Islet precursor cell (in vitro differentiated cells): ENCODE measurements around the gene HOXC5.
A peak's percentile ranks its signal among the peaks of the same experiment; 100 is the strongest.

Experiments
- DNase-seq: peaks from one replicate; pipeline ENCODE4 v3.0.0-alpha.2; 2018

HOXC5 gene

DNA sequence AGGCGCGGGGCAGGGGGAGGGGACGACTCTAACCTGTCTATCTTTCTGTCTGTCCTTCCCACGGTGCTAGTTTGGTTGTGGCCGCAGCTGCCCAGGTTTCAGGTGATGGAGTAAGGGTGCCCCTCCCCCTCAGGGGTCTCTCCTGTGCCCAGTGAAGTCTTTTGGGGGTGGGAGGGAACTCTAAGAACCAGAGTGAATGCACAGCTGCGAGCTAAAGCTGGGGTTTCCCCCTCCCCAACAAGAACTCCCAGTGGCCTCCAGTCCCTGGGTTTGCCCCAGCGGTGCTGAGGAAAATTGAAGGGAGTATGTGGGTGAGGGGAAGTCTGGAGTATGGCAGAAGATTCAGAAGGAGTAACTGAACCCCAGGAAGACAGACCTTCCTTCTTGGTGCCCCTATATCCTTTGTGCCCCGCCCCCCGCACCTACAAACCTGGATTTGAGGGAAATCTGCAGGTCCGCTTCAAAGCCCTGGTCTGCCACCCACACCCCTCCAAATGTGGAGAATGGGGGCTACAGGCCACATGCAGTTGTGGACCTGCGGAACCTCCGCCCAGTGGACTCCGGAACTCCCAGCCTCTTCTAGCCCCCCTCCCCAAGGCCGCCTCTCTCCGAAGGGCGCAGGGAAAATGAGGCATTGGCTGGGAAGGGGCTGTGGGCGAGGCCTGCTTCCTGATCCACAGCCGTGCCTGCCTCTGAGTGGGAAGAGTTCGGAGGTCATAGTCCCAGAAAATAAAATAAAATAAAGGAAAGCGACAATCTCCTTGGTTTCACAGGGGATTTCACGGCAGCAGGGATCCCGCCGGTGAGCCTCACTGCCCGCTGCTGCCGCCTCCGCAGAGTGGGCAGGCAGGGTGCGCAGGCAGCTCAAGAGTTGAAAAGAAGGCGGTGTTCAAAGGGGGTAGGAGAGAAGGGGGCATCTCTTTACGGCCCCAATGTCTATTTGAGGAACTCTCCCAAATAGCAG lies 36.3 kb upstream of the HOXC5 start:
- DNase-seq, result no peak

DNA sequence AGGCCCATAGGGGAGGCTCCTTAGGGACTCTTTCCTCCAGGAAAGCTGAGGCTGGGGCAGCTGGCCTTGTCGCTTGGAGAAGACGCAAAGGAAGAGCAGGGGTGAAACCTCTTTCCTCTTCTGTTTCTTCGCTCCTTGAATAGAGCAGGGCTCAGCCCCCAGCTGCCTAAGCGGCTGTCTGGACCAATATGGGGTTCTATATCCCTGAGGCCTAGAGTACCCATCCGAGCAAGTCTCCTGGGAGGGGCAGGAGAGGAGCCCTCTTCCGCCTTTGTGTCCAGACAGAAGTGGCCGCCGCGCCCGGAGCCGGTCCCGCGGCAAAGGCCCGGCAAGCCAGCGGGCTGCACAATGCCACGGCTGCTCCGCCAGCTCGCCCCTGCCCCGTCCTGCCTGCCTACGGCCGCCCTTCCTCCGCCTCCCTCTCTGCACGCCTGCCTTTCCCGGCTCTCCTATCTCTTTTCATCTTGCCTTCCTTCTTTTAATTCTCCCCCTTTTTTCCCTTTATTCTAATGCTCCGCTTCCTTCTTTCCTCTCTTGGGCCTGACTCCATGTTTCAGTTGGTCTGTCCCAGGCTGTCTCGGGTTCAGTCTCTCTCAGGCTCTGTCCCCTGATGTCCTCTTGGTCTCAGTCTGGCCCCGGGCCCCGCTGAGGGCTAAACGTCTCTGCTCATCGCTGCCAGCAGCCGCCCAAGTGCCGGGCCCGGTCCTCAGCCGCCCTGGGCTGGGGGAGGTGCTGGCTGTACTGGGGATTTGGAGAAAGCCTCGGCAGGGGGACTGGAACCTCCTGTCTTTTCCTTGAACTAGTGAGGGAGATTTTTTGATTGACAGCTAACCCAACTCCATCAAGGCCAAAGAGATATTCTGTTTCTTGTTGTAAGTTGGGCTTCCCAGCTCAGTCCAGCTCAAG lies 35.4 kb upstream of the HOXC5 start:
- peak; percentile 76 for DNase-seq

DNA sequence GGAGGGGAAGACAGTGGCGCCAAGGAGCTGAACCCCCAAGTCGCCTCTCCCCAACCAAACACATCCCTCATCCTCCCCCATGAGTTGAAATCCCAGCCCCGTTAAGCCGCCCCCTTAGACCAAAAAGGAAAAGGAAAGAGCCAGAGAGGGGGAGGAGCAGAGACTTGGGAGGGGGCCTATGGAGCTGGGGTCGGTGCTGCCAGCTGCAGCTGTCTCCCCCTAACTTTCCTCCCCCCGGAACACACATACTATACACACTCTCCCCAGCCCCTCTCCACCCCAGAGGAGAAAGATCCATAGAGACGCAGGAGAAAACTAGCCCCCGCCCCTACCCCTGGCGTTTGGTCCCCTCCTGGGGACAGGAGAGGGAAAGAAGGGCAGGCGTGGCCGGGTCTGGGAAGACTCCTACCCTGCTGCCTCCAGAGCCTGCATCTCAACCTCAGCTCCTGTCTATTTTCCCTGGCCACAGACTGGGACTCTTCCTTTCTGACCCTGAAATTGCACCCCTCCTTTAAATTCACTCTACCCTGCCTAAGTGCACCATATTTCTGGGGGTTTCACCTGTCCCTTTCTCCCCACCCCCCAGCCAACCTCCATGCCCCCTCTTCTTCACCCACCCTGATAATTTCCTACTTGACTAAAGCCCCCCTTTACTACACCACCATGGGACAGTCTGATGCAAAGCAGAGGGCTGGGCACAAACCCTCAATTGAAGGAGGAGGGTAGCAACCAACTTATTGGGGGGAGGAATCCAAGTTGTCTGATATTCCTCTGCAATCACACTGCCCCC lies 34.5 kb upstream of the HOXC5 start:
- no peak for DNase-seq

DNA sequence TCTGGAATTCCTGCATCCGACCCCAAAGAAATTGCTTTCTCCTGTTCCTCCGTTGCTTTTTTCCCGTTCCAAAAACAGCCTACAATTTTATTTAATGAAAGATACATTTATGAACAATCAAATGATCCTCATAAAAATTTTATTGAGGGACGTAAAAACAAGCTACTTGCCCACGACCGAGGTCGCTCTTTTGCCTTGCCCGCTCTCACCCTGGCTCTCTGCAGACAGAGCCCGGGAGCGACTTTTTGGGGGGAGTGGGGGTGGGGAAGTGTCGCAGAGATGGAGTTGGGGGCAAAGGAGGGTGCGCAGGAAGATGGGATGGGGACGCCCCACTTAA lies 34.0 kb upstream of the HOXC5 start:
- DNase-seq, result no peak

DNA sequence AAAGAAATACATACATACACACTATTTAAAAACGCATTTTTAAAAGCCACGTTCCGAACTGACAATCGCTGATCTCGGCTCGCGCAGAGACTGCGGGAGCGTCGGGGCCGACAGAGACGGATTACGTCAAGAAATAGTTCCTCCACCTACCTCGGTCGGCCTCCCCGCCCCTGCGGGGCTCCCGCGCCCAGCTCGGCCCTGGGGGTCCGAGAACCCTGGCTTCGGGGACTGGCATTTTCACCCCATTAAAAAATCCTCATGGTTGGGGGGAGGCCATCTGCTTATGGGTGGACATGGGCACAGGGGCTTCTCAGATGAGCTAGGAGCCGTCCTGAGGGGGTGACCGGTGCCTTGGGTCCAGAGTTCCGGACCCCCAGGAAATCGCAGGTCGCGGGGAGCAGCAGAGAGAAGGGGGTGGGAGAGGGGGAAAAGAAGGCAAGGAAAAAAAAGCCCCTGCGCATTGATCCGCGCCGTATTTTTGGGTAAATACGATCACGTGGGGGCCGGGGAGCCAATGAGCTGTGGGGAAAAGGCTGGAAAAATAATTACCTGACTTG lies 33.2 kb upstream of the HOXC5 start:
- peak; percentile 78 for DNase-seq

- DNase-seq, result peak; percentile 78
These were observed 32.4 kb upstream of the HOXC5 start, which contains the start of gene HOXC9 for GRCh38 chr12:54000116-54001114. TSS of gene HOXC9 (plus strand) at chr12:54000161. CDS start at chr12:54000189, 28 bp downstream.

DNA sequence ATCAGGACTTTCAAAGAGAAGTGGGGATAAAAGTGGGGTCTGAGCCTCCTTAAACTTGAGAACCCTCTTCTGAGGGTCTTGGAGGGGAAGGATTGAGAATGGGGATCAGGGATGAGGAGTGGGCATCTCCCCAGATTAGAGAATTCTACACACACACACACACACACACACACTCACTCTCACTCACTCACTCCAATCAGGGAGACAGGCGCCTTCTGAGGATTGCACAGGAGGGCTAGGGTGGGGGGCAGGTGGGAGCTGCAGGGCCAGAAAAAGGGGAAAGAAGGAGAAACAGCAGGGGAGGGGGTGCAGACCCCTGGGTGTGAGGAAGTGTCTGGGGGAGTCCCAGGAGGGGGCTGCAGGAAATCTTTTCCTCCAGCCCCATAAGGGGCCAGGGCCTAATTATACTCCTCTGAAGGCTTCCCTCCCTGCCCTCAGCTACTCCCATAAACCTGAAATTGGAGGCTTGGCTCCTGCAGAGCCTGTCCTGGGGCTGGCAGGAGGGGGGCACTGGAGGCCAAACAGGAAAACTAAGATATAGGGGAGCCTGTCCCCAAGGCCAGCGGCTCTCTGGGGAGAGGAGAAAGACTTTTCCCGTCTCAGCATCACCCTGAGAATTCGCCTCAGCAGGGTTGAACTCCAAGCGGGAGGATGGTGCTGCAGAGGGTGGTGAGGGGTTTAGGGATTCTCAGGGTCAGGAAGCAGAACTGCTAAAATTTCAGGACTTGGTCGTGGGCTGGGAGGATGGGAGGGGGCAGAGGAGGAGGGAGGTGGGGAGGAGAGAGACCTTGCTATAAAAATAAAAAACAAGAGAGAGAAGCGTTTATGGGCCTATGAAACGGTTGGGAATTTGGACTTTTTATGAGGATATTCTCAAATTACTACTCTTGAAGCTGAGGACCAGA lies 31.3 kb upstream of the HOXC5 start:
- no peak for DNase-seq

DNA sequence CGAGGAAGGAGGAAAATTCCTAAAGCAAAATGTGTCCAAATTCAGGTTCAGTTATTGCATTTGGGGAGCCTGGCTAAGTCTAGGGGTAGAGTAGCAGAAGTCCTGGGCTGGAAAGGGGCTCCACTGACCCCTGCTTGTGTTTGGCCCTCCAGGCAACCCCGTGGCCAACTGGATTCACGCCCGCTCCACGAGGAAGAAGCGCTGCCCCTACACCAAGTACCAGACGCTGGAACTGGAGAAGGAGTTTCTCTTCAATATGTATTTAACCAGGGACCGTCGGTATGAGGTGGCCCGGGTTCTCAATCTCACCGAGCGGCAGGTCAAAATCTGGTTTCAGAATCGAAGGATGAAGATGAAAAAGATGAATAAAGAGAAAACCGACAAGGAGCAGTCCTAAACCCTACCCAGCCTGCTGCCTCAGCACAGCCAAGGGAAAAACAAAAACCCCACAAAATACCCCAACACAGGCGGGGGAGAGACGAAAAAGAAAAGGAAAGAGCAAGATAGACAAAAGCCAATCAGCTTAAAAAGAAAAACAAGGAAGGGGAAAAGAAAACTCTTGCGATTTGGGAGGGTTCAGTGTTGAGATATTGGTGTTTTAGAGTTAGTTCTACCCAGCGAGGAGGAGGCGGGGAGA lies 30.5 kb upstream of the HOXC5 start:
- no peak for DNase-seq

DNA sequence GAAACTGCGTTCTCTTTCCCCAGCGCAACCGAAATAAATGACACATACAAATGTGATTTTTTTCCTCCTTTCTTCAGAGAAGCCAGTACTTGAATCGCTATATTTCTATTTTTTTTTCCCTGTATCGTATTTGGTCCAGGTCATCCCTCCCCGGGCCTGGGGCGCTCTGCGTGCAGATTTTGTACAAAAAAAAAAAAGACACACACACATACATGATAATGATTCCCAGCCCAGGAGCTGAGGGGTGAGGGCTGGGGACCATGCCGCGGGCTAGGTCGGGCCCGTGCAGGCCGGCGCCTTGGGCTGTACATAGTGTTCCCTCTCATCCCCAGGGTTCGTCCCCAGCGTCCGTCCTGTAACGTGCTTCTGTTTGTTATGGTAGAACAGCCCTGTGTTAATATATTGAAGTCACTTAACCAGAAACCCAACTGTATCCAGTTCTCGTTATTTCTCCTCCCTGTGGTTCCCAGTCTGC lies 29.9 kb upstream of the HOXC5 start:
- no peak for DNase-seq

- DNase-seq, result no peak
These were observed 29.2 kb upstream of the HOXC5 start for GRCh38 chr12:54003625-54004024.

- no peak for DNase-seq
These were observed 28.6 kb upstream of the HOXC5 start for GRCh38 chr12:54004063-54004840.

DNA sequence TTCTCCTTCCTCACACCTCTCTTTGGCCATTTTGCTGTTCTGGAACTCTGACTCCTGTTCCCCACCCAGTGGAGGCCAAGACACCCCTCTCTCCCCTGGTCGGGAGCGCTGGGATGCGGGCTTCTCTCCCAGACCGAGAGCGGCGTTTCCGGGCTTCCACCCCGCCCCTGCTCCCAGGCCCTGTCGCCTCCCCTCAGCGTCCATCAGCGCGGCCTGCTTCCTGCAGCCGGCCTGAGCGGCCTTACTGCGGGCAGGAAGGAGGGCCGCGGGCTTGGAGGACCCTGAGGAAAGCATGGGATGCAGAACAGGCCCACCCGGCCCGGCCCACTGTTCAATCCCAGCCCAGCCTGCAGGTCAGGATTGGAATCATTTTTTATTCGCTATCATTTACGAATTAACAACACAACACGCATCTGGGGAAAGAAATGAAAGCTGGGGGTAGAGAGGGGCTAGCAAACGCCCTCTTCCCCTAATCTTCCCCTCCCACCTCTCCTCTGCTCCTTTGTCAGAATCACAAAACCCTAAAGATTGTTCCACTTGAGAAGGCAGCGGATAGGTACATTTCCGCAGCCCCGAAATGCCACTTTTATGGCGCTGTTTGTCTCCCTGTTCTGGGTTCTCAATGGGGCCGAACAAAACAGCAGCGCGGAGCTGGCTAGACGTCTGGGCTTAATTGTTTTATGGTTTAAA lies 27.9 kb upstream of the HOXC5 start:
- peak; percentile 87 for DNase-seq

DNA sequence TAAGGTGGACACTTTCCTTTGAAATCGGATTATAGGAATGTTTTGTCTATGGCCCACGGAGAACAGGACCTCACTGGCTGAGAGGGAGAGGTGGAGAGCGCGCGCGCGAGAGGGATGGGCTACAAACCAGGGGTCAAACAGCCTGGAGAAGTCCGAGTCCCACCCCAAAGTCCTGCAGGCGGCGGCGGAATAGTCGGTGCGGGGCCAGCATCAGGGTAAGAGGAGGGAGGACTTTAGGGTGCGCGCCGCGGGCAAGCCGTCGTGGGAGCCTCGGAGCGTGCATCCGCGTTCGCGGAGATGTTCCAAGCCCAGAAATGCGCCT lies 27.4 kb upstream of the HOXC5 start:
- no peak for DNase-seq

DNA sequence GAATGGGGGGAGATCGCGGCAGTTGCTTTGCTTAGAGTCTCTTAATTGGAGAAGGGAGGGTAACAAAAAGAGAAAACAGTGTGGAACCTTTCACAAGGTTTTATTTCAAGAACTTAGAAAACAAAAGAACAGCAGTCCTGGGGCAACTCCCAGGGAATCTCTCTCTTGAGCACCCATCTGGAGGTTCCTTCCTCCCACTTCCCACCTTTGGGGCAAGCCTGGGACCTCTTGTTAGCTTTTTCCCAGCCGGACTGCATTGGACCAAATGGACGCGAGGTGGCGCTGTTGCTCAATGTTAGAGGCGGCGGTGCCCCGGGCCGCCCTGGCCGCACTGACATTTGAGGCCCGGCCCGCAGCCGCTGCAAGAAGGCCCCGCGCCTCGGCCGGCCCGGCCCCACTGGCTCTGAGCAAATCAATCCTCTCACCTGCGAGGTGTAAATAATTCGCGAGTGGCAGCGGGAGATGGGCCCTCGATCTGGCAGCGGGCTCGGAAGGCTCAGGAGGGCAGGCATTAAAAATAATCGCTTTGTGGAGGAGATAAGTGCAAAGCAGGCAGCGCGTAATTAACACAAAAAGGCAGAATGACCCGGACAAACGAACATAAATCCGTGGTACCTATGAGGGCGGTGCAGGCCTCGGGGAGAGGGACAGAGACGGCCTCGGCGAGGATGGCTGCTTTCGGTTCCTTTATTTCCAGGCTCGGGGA lies 26.8 kb upstream of the HOXC5 start:
- DNase-seq, result peak; percentile 95

- no peak for DNase-seq
These were observed 26.2 kb upstream of the HOXC5 start for GRCh38 chr12:54006559-54007220.

DNA sequence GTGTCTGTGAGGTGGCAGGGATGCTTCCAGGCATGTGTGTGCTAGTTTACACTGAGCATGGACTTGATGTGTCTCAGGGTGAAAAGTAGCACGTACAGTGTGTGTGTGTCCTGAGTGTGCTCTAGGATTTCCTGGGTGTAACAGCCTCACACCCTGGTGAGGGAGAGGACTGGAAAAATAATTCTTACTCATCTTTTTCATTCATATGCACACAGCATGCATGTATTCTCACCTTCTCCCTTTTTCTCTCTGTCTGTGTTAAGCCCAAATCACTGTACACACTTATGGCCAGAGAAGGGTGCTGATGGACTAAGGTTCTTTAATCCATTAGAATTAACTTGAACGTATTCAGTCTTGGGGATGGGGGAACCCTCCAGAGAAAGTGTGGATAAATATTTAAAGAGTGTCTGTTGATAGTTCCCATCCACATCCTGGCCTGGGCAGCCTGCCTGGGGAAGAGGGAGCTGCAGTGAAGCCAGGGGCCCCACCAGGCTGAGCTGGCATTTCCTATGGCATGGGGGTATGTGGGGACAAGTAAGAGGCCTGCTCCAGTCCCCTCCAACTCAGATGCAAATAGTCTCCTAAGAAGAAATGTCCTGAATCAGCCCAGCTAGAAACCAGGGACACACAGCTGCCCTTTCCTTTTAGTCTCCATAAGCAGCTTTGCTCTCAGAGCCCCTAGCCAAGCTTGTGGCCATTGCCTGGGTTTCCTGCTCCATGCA lies 25.2 kb upstream of the HOXC5 start:
- no peak for DNase-seq

DNA sequence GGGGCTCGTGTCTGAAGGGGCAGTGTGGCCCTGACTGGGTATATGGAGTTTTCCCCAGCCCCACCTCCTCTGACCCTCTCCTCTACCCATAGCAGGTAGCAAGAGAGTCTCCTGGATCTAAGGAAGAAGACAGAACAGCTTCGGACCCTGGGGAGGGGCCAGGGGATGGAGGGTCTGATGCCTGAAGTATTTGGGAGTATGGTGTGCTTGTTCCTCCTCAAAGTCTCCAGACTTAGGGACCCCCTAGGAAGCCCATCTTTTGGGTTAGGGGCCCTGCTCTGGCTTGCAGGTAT lies 24.6 kb upstream of the HOXC5 start:
- no peak for DNase-seq
